HepG2 (cell line): ENCODE measurements around the gene RAD51C. TPM values are rescaled to one million over a fixed set of nuclear protein-coding genes. Genes with fewer than 3 reads are reported as not detected.

Experiments
- ATF5 ChIP-seq: sonication (generic); formaldehyde crosslinking; IDR thresholded peaks from 2 replicates; pipeline ENCODE4 v1.4.0; 2020; ENCODE audit warnings: mild to moderate bottlenecking, low read depth, missing genetic modification reagents
- BCL3 ChIP-seq: sonication (generic); formaldehyde crosslinking; IDR thresholded peaks from 2 replicates; pipeline ENCODE4 v1.5.1; 2020; ENCODE audit warnings: mild to moderate bottlenecking, missing genetic modification reagents, moderate library complexity
- HCFC1 ChIP-seq: fragments of 150-350 bp; IDR thresholded peaks from 2 replicates; pipeline ENCODE4 v1.6.1; 2014; ENCODE audit warnings: low read depth, low read length
- MIER2 ChIP-seq: IDR thresholded peaks from 2 replicates; pipeline ENCODE4 v1.6.1; 2016; ENCODE audit warnings: missing biosample characterization, missing genetic modification reagents
- PBX3 ChIP-seq: sonication (generic); formaldehyde crosslinking; IDR thresholded peaks from 2 replicates; pipeline ENCODE4 v1.8.1; 2023; ENCODE audit warnings: missing genetic modification reagents, inconsistent platforms, borderline replicate concordance
- RCOR2 ChIP-seq: IDR thresholded peaks from 2 replicates; pipeline ENCODE4 v1.6.1; 2016; ENCODE audit warnings: missing biosample characterization, missing genetic modification reagents
- SYNCRIP ChIP-seq: fragments of 200-400 bp; formaldehyde crosslinking; IDR thresholded peaks from 2 replicates; pipeline ENCODE4 v1.6.1; 2018; ENCODE audit warnings: mild to moderate bottlenecking, low read depth, low read length; ENCODE audit not compliant: insufficient read depth
- ZNF24 ChIP-seq: fragments of 450-650 bp; IDR thresholded peaks from 2 replicates; pipeline ENCODE4 v1.6.1; 2017; ENCODE audit warnings: antibody characterized with exemption, mild to moderate bottlenecking
- ZNF746 ChIP-seq: sonication (generic); formaldehyde crosslinking; IDR thresholded peaks from 2 replicates; pipeline ENCODE4 v1.8.0; 2022; ENCODE audit warnings: mild to moderate bottlenecking, missing genetic modification reagents
- polyA plus RNA-seq, 8 experiments: library from polyadenylated mRNA; depleted of rRNA in 3 of 8; stranded (reverse) in 7 of 8; unstranded in 1 of 8; fragments of >200 nt; fragmentation: Illumina TruSeq in 4 of 8; extraction: Trizol in 4 of 8; gene quantifications; 2 replicates each; pipeline versions ENCODE4 v1.2.1 to v1.2.3, GENCODE V29; 2011 to 2016; ENCODE audit warnings: low read depth in 4 of 8, missing spikeins in 1 of 8, mixed read lengths in 1 of 8; ENCODE audit not compliant: insufficient read depth in 1 of 8
- total RNA-seq, 5 experiments: library from RNA; depleted of rRNA; stranded (reverse); fragments of >200 nt; fragmentation: Illumina TruSeq; extraction: Trizol; gene quantifications; 2 replicates each; pipeline ENCODE4 v1.2.3, GENCODE V29; 2016; ENCODE audit warnings: low read depth in 1 of 5
- TF ChIP-seq, protein P1 (sequence below), 2 experiments: sonication (generic) in 1 of 2; formaldehyde crosslinking in 1 of 2; IDR thresholded peaks; 2 replicates each; pipeline versions ENCODE4 v1.4.0 to v1.6.1; 2016 to 2020; ENCODE audit warnings: borderline replicate concordance in 1 of 2, low read depth in 1 of 2, mild to moderate bottlenecking in 1 of 2, missing genetic modification reagents in 1 of 2
- TF ChIP-seq, protein P2 (sequence below): sonication (generic); formaldehyde crosslinking; IDR thresholded peaks from 2 replicates; pipeline ENCODE4 v1.4.0; 2020; ENCODE audit warnings: mild to moderate bottlenecking, missing genetic modification reagents

RAD51C gene
- total and polyA plus RNA-seq, 2 of the 13 experiments (the other 11 are each of a cell fraction or from before 2014, with no cell fraction given): 38.5 to 106 TPM

- TF ChIP-seq, protein P1, sequence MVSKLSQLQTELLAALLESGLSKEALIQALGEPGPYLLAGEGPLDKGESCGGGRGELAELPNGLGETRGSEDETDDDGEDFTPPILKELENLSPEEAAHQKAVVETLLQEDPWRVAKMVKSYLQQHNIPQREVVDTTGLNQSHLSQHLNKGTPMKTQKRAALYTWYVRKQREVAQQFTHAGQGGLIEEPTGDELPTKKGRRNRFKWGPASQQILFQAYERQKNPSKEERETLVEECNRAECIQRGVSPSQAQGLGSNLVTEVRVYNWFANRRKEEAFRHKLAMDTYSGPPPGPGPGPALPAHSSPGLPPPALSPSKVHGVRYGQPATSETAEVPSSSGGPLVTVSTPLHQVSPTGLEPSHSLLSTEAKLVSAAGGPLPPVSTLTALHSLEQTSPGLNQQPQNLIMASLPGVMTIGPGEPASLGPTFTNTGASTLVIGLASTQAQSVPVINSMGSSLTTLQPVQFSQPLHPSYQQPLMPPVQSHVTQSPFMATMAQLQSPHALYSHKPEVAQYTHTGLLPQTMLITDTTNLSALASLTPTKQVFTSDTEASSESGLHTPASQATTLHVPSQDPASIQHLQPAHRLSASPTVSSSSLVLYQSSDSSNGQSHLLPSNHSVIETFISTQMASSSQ (IDR thresholded peaks at IDR 0.05; ENCODE audit: low read depth): no peak
- TF ChIP-seq, protein P1 (CRISPR knock-in tag; IDR thresholded peaks at IDR 0.05; ENCODE audit: borderline replicate concordance): peak; percentile 70; the same call in 1 of the 2 replicates
- TF ChIP-seq PBX3 (CRISPR knock-in tag): peak; percentile 95
- no peak for TF ChIP-seq HCFC1
- TF ChIP-seq, protein P2, sequence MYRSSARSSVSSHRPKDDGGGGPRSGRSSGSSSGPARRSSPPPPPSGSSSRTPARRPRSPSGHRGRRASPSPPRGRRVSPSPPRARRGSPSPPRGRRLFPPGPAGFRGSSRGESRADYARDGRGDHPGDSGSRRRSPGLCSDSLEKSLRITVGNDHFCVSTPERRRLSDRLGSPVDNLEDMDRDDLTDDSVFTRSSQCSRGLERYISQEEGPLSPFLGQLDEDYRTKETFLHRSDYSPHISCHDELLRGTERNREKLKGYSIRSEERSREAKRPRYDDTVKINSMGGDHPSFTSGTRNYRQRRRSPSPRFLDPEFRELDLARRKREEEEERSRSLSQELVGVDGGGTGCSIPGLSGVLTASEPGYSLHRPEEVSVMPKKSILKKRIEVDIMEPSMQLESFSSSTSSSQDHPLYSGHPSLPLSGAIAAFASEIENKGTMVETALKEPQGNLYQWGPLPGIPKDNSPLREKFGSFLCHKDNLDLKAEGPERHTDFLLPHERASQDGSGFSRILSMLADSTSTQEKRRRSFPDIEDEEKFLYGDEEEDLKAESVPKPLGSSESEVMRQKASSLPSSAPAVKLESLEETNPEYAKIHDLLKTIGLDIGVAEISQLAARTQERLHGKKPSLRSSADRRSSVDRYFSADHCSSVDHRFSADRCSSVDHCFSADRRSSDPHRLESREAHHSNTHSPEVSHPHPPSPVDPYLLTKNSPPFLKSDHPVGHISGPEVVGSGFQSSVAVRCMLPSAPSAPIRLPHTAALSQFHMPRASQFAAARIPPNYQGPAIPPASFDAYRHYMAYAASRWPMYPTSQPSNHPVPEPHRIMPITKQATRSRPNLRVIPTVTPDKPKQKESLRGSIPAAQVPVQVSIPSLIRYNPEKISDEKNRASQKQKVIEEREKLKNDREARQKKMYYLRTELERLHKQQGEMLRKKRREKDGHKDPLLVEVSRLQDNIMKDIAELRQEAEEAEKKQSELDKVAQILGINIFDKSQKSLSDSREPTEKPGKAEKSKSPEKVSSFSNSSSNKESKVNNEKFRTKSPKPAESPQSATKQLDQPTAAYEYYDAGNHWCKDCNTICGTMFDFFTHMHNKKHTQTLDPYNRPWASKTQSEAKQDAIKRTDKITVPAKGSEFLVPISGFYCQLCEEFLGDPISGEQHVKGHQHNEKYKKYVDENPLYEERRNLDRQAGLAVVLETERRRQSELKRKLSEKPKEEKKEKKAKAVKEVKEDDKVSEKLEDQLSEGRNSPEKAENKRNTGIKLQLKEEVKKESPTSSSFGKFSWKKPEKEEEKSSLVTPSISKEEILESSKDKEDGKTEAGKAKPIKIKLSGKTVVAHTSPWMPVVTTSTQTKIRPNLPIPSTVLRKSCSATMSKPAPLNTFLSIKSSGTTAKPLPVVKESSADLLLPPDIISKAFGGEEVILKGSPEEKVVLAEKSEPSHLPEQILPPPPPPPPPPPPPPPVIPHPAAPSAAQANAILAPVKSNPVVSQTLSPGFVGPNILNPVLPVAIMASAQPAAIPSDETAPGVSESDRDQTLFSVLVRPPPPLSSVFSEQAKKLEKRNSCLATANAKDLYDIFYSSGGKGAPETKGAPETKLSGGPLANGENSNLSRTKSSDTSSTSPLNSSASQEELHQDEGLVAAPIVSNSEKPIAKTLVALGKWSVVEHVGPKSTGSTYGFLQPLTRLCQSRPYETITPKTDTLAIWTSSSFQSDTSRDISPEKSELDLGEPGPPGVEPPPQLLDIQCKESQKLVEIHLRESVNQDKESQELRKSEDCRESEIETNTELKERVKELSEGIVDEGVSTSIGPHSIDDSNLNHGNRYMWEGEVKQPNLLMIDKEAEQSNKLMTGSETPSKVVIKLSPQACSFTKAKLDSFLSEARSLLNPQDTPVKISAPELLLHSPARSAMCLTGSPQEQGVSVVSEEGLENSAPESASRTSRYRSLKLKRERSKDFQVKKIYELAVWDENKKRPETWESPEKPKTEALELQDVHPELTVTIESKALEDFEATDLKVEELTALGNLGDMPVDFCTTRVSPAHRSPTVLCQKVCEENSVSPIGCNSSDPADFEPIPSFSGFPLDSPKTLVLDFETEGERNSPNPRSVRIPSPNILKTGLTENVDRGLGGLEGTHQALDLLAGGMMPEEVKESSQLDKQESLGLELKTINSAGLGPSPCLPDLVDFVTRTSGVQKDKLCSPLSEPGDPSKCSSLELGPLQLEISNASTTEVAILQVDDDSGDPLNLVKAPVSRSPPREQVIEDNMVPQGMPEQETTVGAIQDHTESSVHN (CRISPR knock-in tag): peak; percentile 72; the same call in 1 of the 2 replicates
- TF ChIP-seq SYNCRIP: no peak
- peak; percentile 95; the same call in 1 of the 2 replicates for TF ChIP-seq BCL3 (CRISPR knock-in tag)
- TF ChIP-seq ATF5 (CRISPR knock-in tag): 0 out of 2 replicates have a peak, but pooled peaks have one; percentile 84
- 0 out of 2 replicates have a peak, but pooled peaks have one; percentile 39 for TF ChIP-seq ZNF24
- peak; percentile 66; the same call in 1 of the 2 replicates for TF ChIP-seq ZNF746 (CRISPR knock-in tag)
- TF ChIP-seq MIER2 (CRISPR knock-in tag): peak; percentile 21; the same call in 1 of the 2 replicates
- TF ChIP-seq RCOR2 (CRISPR knock-in tag): peak; percentile 19; the same call in 1 of the 2 replicates
These were observed at the start of gene RAD51C (continued) for GRCh38 chr17:58692239-58693055.
